GM18873 (cell line): Measurements from ENCODE around the gene UBIAD1.
"Not testable (repeated sequence)": the region's sequence is repeated elsewhere in the genome, so short reads cannot be mapped to it uniquely, and the experiment has no call there.

Experiments used
- ATAC-seq: cut with Tn5 transposase; IDR thresholded peaks from one replicate; pipeline ENCODE4 v1.9.1; 2021; ENCODE audit warnings: mild to moderate bottlenecking, moderate library complexity, moderate number of reproducible peaks; ENCODE audit not compliant: unreplicated experiment, low FRiP score

UBIAD1 gene

DNA sequence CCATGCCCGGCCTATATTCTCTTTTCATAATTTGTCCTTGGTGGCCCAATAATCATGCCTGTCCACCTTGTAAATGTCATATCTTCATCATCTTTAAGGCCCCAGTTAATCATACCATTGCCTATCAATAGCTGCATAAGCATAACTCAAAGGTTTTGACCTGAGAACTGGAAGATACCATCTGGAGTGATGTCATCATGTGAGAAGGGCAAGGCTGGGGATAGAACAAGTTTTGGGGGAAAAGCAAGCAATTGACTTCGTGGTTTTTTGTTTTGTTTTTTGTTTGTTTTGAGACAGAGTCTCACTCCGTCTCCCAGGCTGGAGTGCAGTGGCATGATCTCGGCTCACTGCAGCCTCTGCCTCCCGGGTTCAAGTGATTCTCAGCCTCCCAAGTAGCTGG lies 6.2 kb downstream of the UBIAD1 start:
- ATAC-seq: no peak

- no peak for ATAC-seq
Observed at GRCh38 chr1:11279630-11280029, 6.6 kb downstream of the UBIAD1 start.

DNA sequence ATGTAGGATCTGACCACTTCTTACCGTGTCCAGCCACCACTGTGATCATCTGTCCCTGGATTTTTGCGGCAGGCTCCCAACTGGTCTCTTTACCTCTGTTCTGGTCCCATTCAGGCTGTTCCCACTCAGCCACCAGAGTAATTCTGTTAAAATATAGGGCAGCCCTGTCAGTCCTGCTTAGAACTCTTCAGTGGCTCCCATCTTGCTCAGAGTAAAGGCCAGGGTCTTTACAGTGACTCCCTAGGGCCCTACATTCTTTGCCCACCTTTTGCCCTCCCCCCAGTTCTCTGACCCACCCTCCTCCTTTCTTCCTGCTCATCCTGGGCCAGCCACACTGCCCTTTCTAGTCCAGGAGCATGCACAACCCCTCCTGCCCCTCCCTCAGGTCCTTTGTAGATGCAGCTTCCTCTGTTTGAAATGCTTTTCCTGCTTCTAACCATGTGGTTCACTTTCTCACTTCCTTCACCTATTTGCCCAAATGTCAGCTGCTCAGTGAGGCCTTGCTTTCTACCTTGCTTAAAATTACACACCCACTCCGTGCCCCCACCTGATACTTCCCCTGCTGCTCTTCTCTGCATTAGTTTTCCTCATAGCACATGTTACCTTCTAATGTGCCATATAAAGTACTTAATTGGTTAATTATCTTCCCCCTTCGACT lies 7.8 kb downstream of the UBIAD1 start:
- ATAC-seq: no peak

GRCh38 chr1:11281518-11282331 lies 8.7 kb downstream of the UBIAD1 start:
- ATAC-seq: no peak

- ATAC-seq: no peak
Observed at GRCh38 chr1:11283151-11283550, 10.2 kb downstream of the UBIAD1 start.

GRCh38 chr1:11284784-11285183 lies 11.8 kb downstream of the UBIAD1 start:
- ATAC-seq: no peak

- ATAC-seq: no peak
Observed at GRCh38 chr1:11285883-11286734, 13.1 kb downstream of the UBIAD1 start.

GRCh38 chr1:11286735-11287410 lies 13.9 kb downstream of the UBIAD1 start:
- no peak for ATAC-seq

GRCh38 chr1:11289064-11289463 lies 16.1 kb downstream of the UBIAD1 start:
- no peak for ATAC-seq

DNA sequence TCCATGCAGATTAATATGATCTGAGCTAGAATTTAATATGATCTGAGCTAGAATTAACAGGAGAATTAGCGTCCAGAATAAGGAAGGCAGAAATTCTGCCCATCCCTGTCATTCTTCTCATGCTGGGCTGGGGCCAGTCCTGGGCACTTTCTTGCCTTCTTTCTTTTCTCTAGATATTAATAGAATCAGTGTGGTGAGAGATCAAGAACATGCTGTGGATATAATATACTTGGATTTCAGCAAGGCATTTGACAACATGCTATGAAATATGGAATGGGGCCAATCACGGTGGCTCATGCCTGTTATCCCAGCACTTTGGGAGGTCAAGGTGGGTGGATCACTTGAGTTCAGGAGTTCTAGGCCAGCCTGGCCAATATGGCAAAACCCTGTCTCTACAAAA lies 18.1 kb downstream of the UBIAD1 start:
- no peak for ATAC-seq

GRCh38 chr1:11293856-11294255 lies 20.9 kb downstream of the UBIAD1 start:
- no peak for ATAC-seq

DNA sequence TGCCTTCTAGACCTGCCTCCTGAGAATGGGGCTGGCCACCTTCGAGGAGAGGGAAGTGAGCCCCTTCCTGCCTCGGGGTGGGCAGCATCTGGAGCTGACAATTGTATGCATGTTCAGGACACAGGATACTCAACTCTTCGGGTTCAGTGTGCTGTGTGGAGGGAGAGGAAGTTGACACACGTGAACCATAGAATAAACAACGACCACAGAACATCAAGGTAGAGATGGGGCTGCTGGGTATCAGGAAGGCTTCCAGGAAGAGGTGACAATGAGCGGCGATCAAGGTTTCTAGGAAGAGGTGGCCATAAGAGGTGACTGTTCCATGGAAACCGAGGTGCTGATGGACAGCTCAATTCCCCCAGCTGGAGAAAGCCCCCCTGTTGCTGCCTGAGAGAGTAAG lies 22.0 kb downstream of the UBIAD1 start:
- no peak for ATAC-seq

DNA sequence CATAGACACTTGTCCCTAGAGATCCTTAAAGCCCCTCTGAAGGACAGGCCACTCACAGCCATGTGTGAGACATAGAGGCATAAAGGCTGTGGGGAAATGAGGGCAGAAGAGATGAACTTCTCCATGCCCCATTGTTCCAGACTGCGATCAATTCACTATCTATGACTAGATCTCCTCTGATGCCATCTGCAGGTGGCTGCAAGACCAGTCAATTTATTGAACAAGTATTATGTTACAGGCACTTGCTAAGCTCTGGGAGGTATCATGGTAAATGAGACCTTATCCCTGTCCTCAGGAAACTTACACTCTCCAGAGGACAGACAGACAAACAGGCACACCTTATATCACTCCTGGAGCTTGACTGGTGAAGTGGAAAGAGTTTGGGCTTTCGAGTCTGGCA lies 22.9 kb downstream of the UBIAD1 start:
- ATAC-seq: no peak

DNA sequence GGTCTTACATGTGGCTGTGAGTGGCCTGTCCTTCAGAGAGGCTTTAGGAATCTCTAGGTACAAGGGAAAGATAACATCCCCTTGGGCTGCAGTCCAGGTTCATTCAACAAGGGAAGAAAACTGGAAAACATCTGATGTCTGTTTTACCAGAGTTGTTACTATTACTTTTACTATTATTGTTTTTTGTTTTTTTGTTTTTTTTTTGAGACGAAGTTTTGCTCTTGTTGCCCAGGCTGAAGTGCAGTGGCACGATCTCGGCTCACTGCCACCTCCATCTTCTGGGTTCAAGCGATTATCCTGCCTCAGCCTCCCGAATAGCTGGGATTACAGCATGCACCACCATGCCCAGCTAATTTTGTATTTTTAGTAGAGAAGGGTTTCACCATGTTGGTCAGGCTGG lies 24.8 kb downstream of the UBIAD1 start:
- not testable (repeated sequence) for ATAC-seq

GRCh38 chr1:11298390-11299224 lies 25.6 kb downstream of the UBIAD1 start:
- no peak for ATAC-seq

DNA sequence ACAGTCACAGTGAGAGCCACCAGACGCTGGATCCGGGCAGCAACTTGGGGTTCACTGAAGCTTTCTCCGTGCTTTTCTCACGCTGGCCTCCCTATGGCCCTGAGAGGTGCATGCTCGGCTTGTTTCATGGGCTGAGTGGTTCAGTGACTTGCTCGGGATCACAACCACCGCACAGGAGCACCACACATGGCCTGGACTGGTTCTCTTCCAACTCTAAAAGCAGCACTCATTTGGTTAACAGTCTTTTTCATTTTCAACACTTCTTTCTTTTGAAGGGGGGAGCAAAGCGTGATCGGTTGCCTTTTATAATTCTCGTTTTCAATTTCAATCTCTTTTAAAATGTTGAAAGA lies 26.2 kb downstream of the UBIAD1 start:
- no peak for ATAC-seq

- no peak for ATAC-seq
Observed at GRCh38 chr1:11301601-11302000, 28.6 kb downstream of the UBIAD1 start.

- no peak for ATAC-seq
Observed at GRCh38 chr1:11302366-11302765, 29.4 kb downstream of the UBIAD1 start.

DNA sequence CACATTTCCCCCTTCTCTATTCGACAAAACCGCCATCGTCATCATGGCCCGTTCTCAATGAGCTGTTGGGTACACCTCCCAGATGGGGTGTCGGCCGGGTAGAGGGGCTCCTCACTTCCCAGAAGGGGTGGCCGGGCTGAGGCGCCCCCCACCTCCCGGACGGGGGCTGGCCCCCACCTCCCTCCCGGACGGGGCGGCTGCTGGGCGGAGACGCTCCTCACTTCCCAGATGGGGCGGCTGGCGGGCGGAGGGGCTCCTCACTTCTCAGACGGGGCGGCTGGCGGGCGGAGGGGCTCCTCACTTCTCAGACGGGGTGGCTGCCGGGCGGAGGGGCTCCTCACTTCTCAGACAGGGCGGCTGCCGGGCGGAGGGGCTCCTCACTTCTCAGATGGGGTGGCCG lies 32.5 kb downstream of the UBIAD1 start:
- not testable (repeated sequence) for ATAC-seq

GRCh38 chr1:11307852-11308251 lies 34.9 kb downstream of the UBIAD1 start:
- ATAC-seq: no peak
